Upper lobe of right lung (tissue), 1 donor: ENCODE measurements around the gene MELTF. TPM values are rescaled to one million over a fixed set of nuclear protein-coding genes. Genes with fewer than 3 reads are reported as not detected.

ENCODE experiments used
- ATAC-seq: fragments of 200-7000 bp; cut with Tn5 transposase; one replicate; pipeline ENCODE4 v1.9.1; 2020; ENCODE audit warnings: mild to moderate bottlenecking, moderate library complexity
- DNase-seq: peaks from one replicate; pipeline ENCODE4 v3.0.0-alpha.2; 2020
- H3K27ac ChIP-seq: fragments of 200-600 bp; one replicate; pipeline ENCODE4 v1.8.0; 2022
- H3K27me3 ChIP-seq: fragments of 200-600 bp; one replicate; pipeline ENCODE4 v1.8.0; 2022; ENCODE audit warnings: mild to moderate bottlenecking
- H3K36me3 ChIP-seq: fragments of 200-600 bp; one replicate; pipeline ENCODE4 v1.8.0; 2022
- H3K4me1 ChIP-seq: fragments of 200-600 bp; one replicate; pipeline ENCODE4 v1.8.0; 2022
- H3K4me3 ChIP-seq: fragments of 200-600 bp; one replicate; pipeline ENCODE4 v1.8.0; 2022; ENCODE audit warnings: mild to moderate bottlenecking
- H3K9me3 ChIP-seq: fragments of 200-600 bp; one replicate; pipeline ENCODE4 v1.8.0; 2022
- CTCF ChIP-seq: fragments of 200-600 bp; IDR thresholded peaks from one replicate; pipeline ENCODE4 v1.8.0; 2022; ENCODE audit warnings: antibody characterized with exemption
- intact Hi-C: fragments of 100-400 bp; cut with DNase I; formaldehyde crosslinking; loops from one replicate; pipeline ENCODE4 v1.11.0; 2022
- total RNA-seq: library from RNA; stranded (reverse); fragmentation: NEBNext Ultra II Directional; extraction: Animal tissue kit (Norgen Biotek cat#: 25700); gene quantifications from one replicate; pipeline ENCODE4 v1.2.1, GENCODE V29; 2021
- donor health status: DM: no; HTN: yes; CAD: no; lungs with severe emphysema.

Gene MELTF
- total RNA-seq, 1 donor from 2014 or later = 2.3 TPM

- H3K27ac ChIP-seq = no peak overlapping the region
- no peak for TF ChIP-seq CTCF
- H3K27me3 ChIP-seq = no peaks in the 10 kb centered on the region
- no peak for ATAC-seq
- no peaks in the 10 kb centered on the region for H3K9me3 ChIP-seq
- no peak for DNase-seq
- H3K36me3 ChIP-seq = no peaks in the 10 kb centered on the region
- H3K4me1 ChIP-seq = peaks cover 20% of the 10 kb centered on the region
- peak overlapping the region; percentile 53 for H3K4me3 ChIP-seq
- intact Hi-C loops = no loop called here
These were observed 1.5 kb downstream of the MELTF start for GRCh38 chr3:197027896-197028727.

- intact Hi-C loops = no loop called here
- Histone ChIP-seq H3K9me3 (no peaks in the 10 kb centered on the region), H3K4me3 (no peak overlapping the region), H3K27me3 (no peaks in the 10 kb centered on the region), H3K27ac (no peak overlapping the region), H3K36me3 (no peaks in the 10 kb centered on the region), H3K4me1 (peaks cover 24% of the 10 kb centered on the region)
- no peak for TF ChIP-seq CTCF
- ATAC-seq (no peak), DNase-seq (no peak)
These were observed 2.3 kb downstream of the MELTF start for GRCh38 chr3:197027151-197027895.

DNA sequence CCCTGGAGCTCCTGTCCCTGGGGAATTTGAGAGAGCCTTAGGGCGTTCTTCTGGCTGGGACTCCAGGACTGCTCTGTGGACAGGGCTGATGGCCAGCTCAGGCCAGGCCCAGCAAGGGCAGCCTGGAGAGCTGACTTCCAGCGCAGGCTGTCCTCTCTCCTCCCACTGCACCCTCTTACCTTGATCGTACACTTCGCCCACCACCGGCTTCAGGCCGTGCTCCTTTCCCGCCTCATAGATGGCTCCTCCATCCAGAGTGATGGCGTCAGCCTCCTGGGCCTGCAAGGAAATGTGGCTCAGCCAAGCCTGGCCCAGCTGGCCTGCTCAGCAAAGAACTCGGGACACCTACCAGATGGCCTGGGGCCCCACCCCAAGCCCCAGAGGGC lies 3.1 kb downstream of the MELTF start:
- DNase-seq = no peak
- intact Hi-C loops = no loop called here
- H3K4me3 ChIP-seq = no peak overlapping the region
- no peak for TF ChIP-seq CTCF
- no peak overlapping the region for H3K27ac ChIP-seq
- H3K4me1 ChIP-seq = peaks cover 24% of the 10 kb centered on the region
- no peaks in the 10 kb centered on the region for H3K27me3 ChIP-seq
- no peaks in the 10 kb centered on the region for H3K36me3 ChIP-seq
- ATAC-seq = no peak
- no peaks in the 10 kb centered on the region for H3K9me3 ChIP-seq

GRCh38 chr3:197025736-197026480 lies 3.7 kb downstream of the MELTF start:
- no peaks in the 10 kb centered on the region for H3K9me3 ChIP-seq
- intact Hi-C loops = no loop called here
- no peak for TF ChIP-seq CTCF
- no peak overlapping the region for H3K27ac ChIP-seq
- no peaks in the 10 kb centered on the region for H3K27me3 ChIP-seq
- no peak for ATAC-seq
- H3K4me3 ChIP-seq = no peak overlapping the region
- peaks cover 18% of the 10 kb centered on the region for H3K4me1 ChIP-seq
- H3K36me3 ChIP-seq = no peaks in the 10 kb centered on the region
- no peak for DNase-seq

- Histone ChIP-seq H3K36me3 (no peaks in the 10 kb centered on the region), H3K9me3 (no peaks in the 10 kb centered on the region), H3K27me3 (no peaks in the 10 kb centered on the region), H3K4me1 (peaks cover 15% of the 10 kb centered on the region), H3K4me3 (no peak overlapping the region), H3K27ac (no peak overlapping the region)
- ATAC-seq = no peak
- no peak for TF ChIP-seq CTCF
- intact Hi-C loops = no loop called here
- no peak for DNase-seq
These were observed 4.5 kb downstream of the MELTF start for GRCh38 chr3:197024881-197025735.
